Skeletal muscle tissue (tissue), 2 donors: ENCODE data around the gene PNMA6E. TPM values are rescaled to one million over a fixed set of nuclear protein-coding genes. Genes with fewer than 3 reads are reported as not detected.

Experiments
- small RNA-seq: library from RNA; depleted of rRNA; stranded (forward); fragments of <200 nt; gene quantifications from one replicate; pipeline ENCODE3, GENCODE V24; 2014
- total RNA-seq: library from RNA; depleted of rRNA; stranded (reverse); fragments of >200 nt; gene quantifications from one replicate; pipeline ENCODE4 v1.2.3, GENCODE V29; 2014

The PNMA6E gene
- total RNA-seq, 1 donor from 2014 or later, result not detected

Small RNA genes lying within 50 kb of the gene (small RNA-seq; reads per million reads assigned to genes)
- not detected for gene AC152007.1
- not detected for gene RN7SL667P

Other genes with a start within 250 kb of the PNMA6E start
- gene MAGEA1, start 222.1 kb downstream of the PNMA6E start, total RNA-seq, result not detected
- not detected for gene PNMA6F, start 79.6 kb downstream of the PNMA6E start, total RNA-seq
- 5.2 TPM for gene ZNF275, start 67.2 kb downstream of the PNMA6E start, total RNA-seq
- gene ZFP92, start 10.1 kb upstream of the PNMA6E start, total RNA-seq, result 1.0 TPM
- gene TREX2, start 44.7 kb upstream of the PNMA6E start, total RNA-seq, result 3.7 TPM
- 11.0 TPM for gene HAUS7, start 69.2 kb upstream of the PNMA6E start, total RNA-seq
- gene BGN, start 93.6 kb upstream of the PNMA6E start, total RNA-seq, result 24.5 TPM
- gene ATP2B3, start 116.3 kb upstream of the PNMA6E start, total RNA-seq, result 0.52 TPM
- gene CCNQ, start 197.8 kb upstream of the PNMA6E start, total RNA-seq, result 13.0 TPM
- gene DUSP9, start 245.9 kb upstream of the PNMA6E start, total RNA-seq, result not detected